Activated CD4-positive, CD25-positive, alpha-beta regulatory T cell treated with anti-CD3 and anti-CD28 coated beads, Interleukin-2, amount 50 U/mL, for 16 hours (primary cell): Measurements from ENCODE around the gene EIPR1.
"Not testable (repeated sequence)": the region's sequence is repeated elsewhere in the genome, so short reads cannot be mapped to it uniquely, and the experiment has no call there.

Source experiments
- DNase-seq: peaks from one replicate; pipeline ENCODE4 v3.0.0-alpha.2; 2020; ENCODE audit warnings: low read depth, low spot score

Gene EIPR1

DNA sequence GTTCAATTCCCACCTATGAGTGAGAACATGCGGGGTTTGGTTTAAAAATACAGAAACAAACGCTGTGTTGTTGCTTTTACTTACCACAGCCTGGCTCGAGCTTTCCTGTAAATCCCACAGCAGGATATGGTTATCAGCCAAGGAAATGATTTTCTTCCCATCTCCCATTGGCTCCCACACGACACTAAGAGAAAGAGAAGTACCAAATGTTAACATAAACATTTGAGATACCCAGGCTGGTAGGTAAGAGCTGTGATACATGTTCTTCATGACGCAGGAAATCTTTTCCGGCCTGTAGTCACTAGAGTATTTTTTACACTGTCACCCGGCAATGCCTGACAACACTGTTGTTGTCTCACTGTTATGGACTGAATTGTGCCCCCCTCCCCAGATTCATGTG is 163.6 kb downstream of the EIPR1 start:
- DNase-seq = no peak

DNA sequence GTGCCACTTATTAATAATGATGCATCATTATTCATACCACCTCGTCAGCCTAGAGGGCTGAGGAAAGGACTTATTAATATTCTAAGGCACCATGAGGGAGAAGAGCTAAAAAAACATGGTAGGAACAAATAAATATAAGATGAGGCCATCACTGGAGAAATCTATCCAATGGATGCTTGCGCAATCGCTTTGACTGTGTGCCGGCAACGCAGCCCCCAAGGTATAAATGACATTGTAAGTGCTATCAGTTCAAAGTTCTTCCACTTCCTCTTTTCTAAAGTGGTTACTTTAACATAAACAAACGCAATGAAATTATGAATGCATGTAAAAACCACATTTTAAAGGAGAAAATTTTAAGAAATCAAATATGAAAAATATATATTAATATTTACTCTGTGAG is 164.6 kb downstream of the EIPR1 start:
- DNase-seq = no peak

DNA sequence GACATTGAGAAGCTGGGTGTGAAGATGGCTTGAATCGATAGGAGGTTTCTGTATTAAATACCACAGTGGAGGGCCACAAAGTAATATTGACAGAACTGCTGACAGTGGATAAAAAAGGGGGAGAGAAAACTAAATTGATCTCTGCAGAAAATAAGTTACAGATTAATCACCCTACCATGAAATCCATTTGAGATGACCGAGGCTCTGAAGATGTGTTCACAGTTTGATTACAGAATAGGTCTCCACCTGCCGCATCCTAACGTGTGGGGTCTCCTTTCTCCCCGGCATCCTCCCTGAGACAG is 165.6 kb downstream of the EIPR1 start:
- DNase-seq = no peak

DNA sequence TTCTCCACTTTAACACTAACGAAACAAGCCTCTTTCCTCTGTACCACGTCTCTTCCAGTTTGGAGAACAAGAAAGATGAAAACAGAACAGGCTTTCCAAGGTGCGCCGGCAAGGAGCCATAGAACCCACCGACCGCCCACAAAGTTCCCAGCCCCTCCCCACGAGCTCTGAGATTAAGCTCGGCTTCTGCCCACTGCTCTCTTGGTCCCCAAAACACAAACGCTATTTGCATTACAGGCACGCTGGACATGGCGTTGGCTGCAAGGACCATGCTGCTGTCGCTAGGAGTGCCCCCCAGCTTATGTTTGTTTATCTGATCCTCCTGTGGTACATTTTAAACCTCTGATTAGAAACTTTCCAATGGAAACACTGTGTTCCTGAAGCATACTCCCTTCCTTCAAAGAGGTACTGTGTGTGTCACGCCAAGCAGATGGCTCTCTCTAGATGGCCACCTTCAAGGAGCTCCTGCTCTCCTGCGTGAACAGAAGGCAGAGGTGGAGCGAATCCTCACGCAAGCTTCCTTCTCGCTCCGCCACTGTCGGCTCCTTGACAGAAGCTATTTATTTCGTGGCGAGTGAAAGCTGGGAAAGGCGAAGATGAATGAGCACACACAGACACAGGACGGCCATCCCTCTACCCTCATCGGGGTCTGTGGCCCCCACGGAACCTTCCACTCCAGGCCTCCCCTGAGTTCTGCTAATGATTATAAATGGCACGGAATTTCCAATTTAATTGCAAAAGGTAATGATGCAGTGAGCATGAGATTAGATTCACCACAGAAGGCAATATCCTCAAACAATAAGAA is 166.2 kb downstream of the EIPR1 start:
- no peak for DNase-seq

DNA sequence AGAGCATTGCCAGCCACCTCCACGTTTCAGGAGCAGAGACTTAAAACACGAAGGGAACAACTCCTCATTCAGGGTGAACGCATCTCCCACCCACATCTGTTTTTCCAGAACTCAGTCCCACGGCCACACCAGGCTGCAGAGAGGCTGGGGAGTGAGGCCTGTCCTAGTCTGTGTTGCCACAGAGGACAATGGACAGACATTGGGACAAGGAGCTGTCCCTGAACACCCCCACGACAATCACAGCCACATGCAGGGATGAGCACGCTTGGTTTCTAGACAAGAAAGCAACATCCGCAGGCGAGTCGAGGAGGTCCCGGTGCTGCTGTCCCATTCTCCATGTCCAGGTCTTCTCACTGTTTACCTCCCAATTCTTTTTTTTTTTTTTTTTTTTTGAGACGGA is 167.4 kb downstream of the EIPR1 start:
- DNase-seq = no peak

DNA sequence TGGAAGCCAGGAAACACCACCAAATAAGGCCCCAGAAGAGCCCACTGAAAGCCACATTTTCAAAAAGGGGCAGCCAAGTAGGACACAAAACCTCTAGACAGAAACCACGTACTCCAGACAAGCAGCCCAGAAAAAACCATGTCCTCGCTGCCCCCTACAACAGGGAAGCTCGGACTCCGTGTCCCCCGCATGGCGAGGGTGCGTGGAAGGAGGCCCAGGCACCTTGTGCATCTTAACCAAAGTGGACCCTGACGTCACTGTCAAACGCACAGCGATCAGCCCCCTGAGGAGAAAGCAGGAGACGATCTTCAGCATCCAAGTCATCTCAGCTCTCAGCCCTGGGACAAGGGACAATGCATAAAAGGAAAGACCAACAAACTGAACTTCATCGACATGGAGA is 168.4 kb downstream of the EIPR1 start:
- DNase-seq = no peak

DNA sequence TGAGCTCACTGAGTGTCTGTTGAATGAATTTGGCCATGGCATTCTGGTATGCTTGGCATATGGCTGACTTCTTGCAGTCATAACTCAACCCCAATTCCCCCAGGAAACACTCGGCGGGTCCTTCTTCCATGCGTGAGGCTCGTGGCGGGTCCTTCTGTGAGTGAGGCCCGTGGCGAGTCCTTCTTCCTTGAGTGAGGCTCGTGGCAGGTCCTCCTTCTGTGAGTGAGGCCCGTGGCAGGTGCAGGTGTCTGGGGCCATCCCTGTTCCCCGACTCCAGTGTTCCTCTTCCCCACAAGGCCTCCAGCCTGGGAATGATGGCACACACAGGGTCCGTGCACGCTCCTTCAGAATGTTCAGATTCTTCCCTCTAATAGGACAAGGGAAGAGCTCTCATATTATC is 169.0 kb downstream of the EIPR1 start:
- DNase-seq = no peak

DNA sequence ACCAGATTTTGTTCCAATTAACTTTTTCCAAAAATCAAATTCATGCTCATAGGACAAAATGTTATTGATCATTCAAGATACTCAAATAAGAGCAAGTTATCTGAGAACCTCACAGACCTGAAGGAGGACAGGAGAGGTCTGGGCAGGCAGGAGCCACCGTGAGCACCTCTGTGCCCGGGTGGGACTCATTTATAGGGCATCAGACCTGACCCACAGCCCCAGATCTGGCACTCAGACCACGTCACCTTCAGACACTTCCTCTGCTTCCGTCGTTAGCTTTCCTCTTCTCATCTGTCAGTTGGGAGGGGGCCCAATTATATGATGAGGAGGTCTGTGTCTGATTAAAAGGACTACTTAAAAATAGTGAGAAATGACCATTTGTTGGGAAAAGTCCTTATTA is 169.4 kb downstream of the EIPR1 start:
- DNase-seq = no peak

DNA sequence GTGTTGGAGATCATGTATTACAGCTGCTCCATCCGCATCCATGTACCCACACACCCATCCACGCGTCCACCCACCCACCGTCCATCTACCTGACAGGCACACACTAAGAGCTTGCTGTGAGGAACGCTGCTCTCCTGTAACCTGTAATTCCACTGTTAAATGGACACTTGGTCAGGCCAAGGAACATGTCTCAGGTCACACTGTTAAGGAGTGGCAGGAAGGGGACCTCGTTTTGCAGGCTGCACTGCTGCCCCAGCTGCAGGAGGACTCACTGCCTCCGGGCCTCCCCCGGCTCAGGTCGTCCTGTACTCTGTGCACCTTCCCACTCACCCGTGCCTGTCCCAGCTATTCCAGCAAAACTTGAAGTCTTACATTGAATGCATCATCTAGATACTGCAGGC is 170.5 kb downstream of the EIPR1 start:
- no peak for DNase-seq

DNA sequence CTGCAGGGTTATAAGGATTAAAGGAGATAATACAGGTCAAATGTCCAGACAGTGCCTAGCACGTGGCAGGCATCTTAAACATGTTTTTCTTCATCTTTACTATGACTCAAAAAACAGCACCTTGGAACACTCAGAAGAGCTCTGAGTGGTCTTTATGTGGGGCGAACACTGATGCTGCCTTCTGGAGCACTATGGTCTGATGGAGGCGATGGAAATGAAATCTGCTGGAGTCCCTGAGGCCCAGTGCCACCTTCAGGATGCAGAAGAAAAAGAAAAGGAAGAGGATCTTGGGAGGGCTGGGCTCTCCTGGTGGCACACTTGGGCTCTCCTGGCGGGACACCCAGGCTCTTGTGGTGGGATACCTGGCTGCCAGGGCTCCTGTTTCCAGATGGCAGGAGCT is 171.8 kb downstream of the EIPR1 start:
- no peak for DNase-seq

DNA sequence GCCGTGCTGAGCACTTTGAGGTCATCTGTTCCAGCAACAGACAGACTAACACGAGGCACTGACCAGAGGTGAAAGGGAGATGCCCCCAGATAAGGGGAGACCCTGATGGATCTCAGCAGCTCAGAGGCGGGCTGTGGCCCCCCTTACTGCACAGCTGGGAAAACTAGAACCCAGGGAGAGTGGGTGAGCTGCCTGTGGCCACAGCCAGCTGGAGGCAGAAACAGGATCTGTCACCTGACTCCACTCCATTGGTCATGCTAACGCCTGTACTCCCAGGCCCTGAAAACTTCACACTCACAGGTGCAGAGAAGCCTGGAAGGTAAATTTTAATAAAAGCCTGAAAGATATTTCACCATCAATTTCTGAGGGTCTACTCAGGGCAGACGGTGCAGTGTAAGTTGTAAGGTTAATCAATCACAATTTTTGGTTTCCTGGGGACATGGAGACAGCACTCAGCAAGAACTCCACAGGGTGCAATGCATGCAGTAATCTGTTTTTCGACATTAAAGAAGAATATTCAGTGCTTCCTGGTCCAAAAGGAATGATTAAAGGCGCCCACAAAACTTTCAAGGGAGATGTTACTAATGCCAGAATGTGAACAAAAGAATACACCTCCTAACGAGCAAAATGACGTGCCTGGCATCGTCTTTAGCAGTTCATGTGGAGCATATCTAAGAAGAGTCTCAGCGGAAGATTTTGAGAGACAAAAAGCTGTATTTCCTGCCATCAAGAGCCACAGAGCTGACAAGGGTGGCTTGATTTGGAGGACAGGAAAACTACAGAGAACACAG is 173.4 kb downstream of the EIPR1 start:
- no peak for DNase-seq

DNA sequence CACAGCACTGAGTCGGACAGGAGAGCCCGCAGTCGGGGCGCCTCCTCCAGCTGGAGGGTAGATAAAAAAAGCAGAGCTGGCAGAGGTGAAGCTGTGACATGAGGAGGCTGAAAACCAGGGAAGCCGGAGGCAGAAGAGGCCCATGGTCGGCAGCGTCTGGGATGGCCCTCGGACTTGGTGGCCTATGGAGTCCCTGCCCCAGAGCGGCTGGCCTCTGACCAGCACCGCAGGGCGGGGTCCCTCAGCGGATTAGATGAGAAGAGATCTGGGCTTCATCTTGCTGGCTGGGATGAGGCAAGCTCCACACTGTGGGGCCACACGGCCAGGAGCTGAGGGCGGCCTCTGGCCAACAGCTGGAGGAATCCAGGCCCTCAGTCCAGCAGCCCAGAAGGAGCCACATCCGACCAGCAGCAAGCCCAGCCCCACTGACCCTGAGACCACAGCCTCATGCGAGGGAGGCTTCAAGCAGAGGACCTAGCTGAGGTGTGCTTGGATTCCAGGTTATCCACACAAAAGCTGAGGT is 174.1 kb downstream of the EIPR1 start:
- no peak for DNase-seq

DNA sequence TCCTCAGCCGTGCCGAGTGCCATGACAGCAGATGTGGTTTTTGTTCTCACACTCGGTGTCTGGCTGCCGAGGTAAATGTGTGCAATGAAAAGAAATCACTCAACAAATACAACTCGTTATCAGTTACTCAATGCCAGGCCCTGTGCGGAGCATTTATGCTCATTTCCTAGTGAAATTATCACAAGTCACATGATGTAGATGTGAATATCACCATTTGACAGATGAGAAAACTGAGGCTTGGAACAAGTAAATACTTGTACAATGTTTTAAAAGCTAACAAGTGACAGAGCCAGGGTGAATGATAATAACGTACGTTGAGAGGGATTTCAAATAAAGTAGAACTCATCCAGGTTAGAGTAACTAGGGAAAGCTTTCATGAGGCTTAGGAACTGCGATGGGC is 174.7 kb downstream of the EIPR1 start:
- DNase-seq = no peak

DNA sequence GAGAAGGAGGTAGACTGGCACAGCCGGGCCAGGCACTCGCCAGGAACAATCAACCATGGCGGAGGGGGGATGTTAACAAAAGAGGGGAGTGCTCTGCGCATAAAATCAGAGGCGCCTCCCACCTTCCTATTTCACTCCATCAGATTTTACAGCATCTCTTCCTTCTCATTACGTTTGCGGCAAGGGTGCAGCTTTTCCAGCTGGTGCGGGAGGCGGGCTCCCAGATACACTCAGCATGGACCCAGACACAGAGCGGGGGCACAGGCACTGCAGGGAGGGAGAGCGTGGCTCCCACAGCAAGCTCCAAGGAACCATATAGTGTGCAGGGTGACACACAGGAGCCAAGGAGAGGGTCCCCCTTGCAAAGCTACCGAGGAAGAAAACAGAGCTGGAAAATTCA is 176.3 kb downstream of the EIPR1 start:
- no peak for DNase-seq

DNA sequence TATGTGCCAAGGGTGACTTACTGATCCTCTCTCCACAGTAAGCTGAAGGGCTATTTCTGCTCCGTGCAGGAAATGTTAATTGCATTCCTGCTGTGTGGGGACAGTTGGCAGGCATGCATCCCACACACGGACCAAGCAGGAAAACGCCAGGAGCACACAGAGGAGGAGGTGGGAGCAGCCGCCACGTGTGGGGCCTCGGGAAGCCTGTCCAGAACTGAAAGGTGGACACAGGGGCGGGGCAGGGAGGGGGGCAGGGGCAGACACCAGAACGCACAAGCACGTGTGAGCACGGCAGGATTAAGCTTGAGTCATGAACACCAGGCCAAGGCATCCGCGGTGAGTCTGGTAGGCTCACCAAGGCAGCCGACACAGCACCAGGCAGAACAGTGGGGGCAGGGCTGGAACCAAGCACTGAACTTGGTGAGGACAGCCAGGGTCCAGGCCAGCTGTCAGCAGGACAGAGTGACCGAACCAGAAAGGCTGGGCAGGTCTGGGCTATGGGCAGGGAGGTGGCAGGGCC is 177.1 kb downstream of the EIPR1 start:
- no peak for DNase-seq

DNA sequence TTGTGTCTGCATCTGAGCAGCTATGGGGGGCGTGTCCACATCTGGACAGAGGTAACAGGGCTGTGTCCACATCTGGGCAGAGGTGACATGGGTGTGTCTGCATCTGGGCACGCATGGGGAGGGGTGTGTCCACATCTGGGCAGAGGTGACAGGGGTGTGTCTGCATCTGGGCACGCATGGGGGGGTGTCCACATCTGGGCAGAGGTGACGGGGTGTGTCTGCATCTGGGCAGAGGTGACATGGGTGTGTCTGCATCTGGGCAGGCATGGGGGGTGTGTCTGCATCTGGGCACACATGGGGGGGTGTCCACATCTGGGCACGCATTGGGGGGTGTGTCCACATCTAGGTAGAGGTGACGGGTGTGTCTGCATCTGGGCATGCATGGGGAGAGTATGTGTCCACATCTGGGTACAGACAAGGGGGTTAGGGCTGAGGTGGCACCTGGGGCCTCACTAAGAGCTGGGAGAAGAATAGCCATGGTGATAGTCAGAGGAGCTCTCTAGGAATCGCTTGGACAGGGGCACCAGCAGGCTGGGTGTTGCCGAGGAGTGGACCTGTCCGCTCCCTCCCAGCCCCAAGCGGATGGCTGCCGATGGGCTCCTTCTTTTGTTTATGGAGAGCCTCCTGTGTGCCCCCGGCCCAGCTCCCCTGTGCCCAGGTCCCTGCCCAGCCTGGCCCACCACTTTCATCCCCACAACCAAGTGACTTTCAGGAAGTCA is 177.8 kb downstream of the EIPR1 start:
- DNase-seq = no peak

DNA sequence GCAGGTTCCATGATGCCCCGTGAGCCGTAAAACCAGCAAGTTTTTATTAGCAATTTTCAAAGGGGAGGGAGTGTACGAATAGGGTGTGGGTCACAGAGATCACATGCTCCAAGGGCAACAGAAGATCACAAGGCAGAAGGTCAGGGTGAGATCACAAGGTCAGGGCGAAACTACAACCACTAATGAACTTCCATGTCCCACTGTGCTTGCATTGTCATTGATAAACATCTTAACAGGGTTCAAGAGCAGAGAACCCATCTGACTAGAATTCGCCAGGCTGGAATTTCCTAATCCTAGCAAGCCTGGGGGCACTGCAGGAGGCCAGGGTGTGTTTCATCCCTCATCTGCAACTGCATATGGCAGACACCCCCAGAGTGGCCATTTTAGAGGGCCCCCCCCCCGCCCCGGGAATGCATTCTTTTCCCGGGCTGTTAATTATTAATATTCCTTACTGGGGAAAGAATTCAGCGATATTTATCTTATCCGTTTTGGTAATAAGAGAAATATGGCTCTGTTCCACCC is 178.9 kb downstream of the EIPR1 start:
- not testable (repeated sequence) for DNase-seq

DNA sequence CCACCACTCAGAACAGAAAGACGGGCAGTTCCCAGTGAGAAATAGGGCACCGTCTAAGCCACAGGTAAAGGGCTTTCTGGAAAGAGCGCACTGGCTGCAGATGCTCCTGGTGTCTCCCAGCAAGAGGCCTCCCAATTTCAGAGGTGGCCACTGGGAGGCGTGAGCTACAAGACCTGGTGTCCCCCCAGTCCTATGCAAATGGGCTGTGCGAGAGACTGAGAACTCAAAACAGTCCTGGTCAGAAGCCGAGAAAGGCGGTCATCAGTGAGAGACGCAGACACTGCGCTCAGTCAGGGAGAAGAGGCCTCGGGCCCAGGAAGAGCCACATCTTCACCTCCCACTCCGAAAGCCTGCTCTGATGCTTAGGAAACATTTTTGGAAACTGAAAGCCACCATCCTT is 179.5 kb downstream of the EIPR1 start:
- DNase-seq = no peak

DNA sequence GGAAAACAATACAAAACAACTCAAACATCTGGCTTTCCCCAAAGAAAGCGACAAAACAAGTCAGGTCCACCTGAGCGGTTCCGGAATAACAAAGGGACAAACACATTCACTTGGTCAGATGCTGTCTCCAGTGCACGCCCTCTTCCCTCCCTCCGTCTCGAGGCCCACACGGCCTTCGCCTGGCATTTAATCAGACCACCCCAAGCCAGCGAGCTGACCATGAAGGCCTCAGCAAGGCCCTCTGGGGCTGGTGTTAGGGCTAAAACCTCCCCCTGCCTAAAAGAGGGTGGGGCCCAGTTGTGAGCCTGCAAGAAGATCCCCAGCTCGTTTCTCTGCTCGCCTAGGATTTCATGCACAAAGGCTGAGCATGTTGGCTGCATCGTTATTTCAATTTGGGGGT is 180.3 kb downstream of the EIPR1 start:
- DNase-seq = no peak

DNA sequence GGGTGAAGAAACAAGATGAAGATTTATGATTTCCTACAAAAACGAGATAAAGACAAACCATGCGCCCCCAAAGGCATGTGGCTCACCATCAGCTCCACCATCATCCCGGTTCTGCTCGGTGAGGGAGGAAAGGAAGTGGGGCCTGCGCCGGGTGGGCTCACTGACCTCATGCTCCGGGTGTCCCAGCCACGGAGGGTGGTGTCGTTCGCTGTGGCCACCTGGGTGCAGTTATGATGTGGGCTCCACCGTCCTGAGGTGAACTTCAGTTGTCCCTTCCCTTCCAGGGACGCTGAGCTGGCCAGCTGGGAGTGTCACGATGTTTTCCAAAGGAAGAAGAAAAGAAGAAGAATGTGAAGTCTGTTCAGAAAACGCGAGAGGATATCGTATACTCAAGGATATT is 180.9 kb downstream of the EIPR1 start:
- DNase-seq = no peak

DNA sequence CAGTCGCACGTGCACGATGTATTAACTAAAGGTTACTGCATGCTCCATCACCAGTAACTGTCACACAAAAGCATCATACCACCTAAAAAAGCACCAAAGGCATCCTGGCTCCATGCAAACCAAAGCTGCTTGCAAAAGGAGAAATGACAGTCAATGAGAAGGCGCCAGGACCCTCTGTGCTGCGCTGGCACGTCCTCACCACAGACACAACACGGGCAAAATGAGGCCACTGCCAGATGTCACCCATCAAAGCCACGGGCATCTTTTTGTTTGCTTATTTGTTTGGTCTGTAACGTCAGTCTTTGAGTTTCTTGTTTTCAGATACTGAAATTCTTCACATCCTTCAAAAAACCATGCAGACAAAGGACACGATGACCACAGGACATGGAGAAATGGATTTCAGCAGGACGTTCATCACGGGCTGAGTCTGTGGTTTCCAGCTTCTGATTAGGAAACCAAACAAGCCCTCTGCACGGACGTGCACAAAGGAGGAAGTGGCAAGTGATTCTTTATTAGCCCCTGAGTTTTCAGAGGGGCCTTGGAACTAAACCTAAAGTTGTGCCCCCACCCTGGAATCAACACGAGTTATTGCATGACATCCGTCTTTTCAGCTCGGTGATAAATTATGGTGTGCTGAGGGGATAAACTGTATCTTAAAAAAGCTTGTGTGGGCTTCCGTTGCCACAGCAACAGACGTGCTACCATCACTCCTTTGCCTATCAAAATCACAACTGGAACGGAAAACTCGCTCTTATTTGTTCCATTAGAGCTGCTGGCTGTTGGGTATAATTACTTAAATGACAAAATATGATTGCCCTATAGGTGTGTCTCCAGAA is 181.8 kb downstream of the EIPR1 start:
- no peak for DNase-seq
